HEK293 (cell line): ENCODE data around the gene SLC38A10.

Experiments
- CTCF ChIP-seq: fragments of 450-650 bp; formaldehyde crosslinking; IDR thresholded peaks from 2 replicates; pipeline ENCODE4 v1.5.1; 2016; ENCODE audit warnings: missing biosample characterization, missing genetic modification characterization
- SP7 ChIP-seq: fragments of 450-650 bp; formaldehyde crosslinking; IDR thresholded peaks from 2 replicates; pipeline ENCODE4 v1.5.1; 2016; ENCODE audit warnings: missing biosample characterization, missing genetic modification characterization
- YY1 ChIP-seq: fragments of 450-650 bp; formaldehyde crosslinking; IDR thresholded peaks from 2 replicates; pipeline ENCODE4 v1.5.1; 2018; ENCODE audit warnings: missing biosample characterization, missing genetic modification characterization
- ZBTB7A ChIP-seq: fragments of 450-650 bp; formaldehyde crosslinking; IDR thresholded peaks from 2 replicates; pipeline ENCODE4 v1.5.1; 2016; ENCODE audit warnings: low read depth, missing biosample characterization, missing genetic modification characterization
- ZNF184 ChIP-seq: fragments of 450-650 bp; IDR thresholded peaks from 2 replicates; pipeline ENCODE4 v1.5.1; 2018; ENCODE audit warnings: missing biosample characterization, mild to moderate bottlenecking, missing genetic modification characterization
- ZNF24 ChIP-seq: fragments of 450-650 bp; formaldehyde crosslinking; IDR thresholded peaks from 2 replicates; pipeline ENCODE4 v1.5.1; 2016; ENCODE audit warnings: missing biosample characterization, missing genetic modification characterization
- ZNF274 ChIP-seq, 2 experiments: fragments of 200-500 bp in 1 of 2; fragments of 450-650 bp in 1 of 2; sonication (Bioruptor generic) in 1 of 2; formaldehyde crosslinking in 1 of 2; IDR thresholded peaks; 2 replicates each; pipeline versions ENCODE4 v1.5.1 to v1.6.1; 2014 to 2016; ENCODE audit warnings: borderline replicate concordance in 1 of 2, inconsistent platforms in 1 of 2, low read length in 1 of 2, missing biosample characterization in 1 of 2, missing genetic modification characterization in 1 of 2
- ZNF423 ChIP-seq: fragments of 450-650 bp; formaldehyde crosslinking; IDR thresholded peaks from 2 replicates; pipeline ENCODE4 v1.5.1; 2016; ENCODE audit warnings: missing biosample characterization, missing genetic modification characterization
- ZNF670 ChIP-seq: fragments of 450-650 bp; formaldehyde crosslinking; IDR thresholded peaks from 2 replicates; pipeline ENCODE4 v1.5.1; 2016; ENCODE audit warnings: missing biosample characterization, missing genetic modification characterization, low read depth

DNA sequence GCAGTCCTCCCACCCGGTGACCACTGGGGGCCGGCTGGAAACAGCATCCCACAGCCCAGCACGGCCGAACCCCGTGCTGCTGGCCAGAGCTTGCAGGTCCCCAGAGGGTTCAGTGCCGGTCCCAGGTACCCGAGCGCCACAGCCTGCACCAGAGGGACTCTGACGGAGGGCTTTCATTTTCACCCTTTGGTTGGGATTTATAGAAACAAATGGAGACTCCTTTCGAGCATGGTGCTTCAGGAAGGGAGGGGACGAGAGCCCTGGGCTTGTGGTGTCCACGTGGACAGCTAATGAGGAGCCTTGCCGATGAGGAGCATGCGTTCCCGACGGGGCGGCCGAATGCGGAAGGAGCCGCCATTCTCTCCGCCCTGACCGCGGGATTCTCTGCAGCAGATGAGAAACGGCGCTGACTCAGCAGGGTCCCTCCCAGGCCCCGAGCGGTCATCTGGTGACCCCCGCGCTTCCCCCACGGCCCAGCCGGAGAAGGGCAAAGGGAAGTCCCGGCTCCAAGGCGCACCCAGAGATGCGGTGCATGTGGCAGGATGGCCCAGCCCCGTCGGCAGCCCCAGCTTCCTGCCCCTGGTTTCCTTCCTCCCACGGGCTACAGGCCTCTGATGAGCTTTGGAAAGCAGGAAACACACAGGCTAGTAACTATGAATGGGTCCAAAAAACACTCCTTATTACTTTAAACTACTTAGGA lies 9.8 kb downstream of the SLC38A10 start:
- TF ChIP-seq SP7 (tag by site-specific recombination) (no peak), CTCF (no peak), YY1 (no peak), ZNF423 (tag by site-specific recombination) (no peak), ZNF274 (IDR thresholded peaks at IDR 0.05; ENCODE audit: low read length) (no peak), ZNF274 (tag by site-specific recombination; IDR thresholded peaks at IDR 0.05; ENCODE audit: borderline replicate concordance) (no peak), ZNF670 (tag by site-specific recombination) (no peak), ZNF184 (no peak), ZNF24 (no peak), ZBTB7A (tag by site-specific recombination) (no peak)
